ENCODE measurements around the gene ARHGEF10L.

The ARHGEF10L gene

GRCh38 chr1:17542645-17543044, 3.1 kb downstream of the ARHGEF10L start:
- TF ChIP-seq CTCF (conservative IDR thresholded peaks at IDR 0.05; ENCODE audit: low read depth, low read length), result no peak
- H3K4me3 ChIP-seq (ENCODE audit: low read length), result no peak overlapping the region
- no peak for DNase-seq (ENCODE audit: low read depth)

- H3K4me3 ChIP-seq (ENCODE audit: low read length), result no peak overlapping the region
- DNase-seq (ENCODE audit: low read depth), result no peak
- TF ChIP-seq CTCF (conservative IDR thresholded peaks at IDR 0.05; ENCODE audit: low read depth, low read length), result no peak
Measured at GRCh38 chr1:17544776-17545350, 5.4 kb downstream of the ARHGEF10L start.

DNA sequence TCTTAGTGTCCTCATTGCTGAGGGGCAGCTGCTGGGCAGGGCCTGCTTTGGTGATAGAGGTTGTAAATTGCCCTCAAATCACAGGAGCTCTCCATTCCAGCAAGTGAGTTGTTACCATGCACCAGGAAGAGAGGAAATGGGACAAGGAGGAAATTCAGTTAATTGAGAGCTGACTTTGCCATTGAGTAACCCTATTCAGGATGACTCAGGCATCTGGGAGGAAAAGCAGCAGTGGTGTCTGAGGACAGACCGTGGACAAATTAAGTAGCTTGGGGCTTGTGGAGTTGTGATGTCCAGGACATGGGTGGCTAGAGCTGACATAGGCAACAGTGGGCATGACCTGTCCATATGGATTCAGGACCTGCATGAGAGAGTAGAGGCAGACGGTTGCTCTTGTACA, 5.9 kb downstream of the ARHGEF10L start:
- TF ChIP-seq CTCF (conservative IDR thresholded peaks at IDR 0.05; ENCODE audit: low read depth, low read length), result no peak
- DNase-seq (ENCODE audit: low read depth), result no peak
- no peak overlapping the region for H3K4me3 ChIP-seq (ENCODE audit: low read length)

- TF ChIP-seq CTCF (conservative IDR thresholded peaks at IDR 0.05; ENCODE audit: low read depth, low read length), result no peak
- H3K4me3 ChIP-seq (ENCODE audit: low read length), result no peak overlapping the region
- DNase-seq (ENCODE audit: low read depth), result no peak
Measured at GRCh38 chr1:17546946-17547670, 7.6 kb downstream of the ARHGEF10L start.

- no peak for TF ChIP-seq CTCF (conservative IDR thresholded peaks at IDR 0.05; ENCODE audit: low read depth, low read length)
- no peak for DNase-seq (ENCODE audit: low read depth)
- no peak overlapping the region for H3K4me3 ChIP-seq (ENCODE audit: low read length)
Measured at GRCh38 chr1:17549384-17549783, 9.9 kb downstream of the ARHGEF10L start.

- H3K4me3 ChIP-seq (ENCODE audit: low read length), result no peak overlapping the region
- no peak for TF ChIP-seq CTCF (conservative IDR thresholded peaks at IDR 0.05; ENCODE audit: low read depth, low read length)
Measured at GRCh38 chr1:17550729-17551584, 11.5 kb downstream of the ARHGEF10L start.

More at GRCh38 chr1:17550729-17551584, 11.5 kb downstream of the ARHGEF10L start:
- DNase-seq (ENCODE audit: low read depth), result no peak
